Skeletal muscle satellite cell (primary cell): Measurements from ENCODE around the gene SLC7A10.
"Not testable (repeated sequence)": the region's sequence is repeated elsewhere in the genome, so short reads cannot be mapped to it uniquely, and the experiment has no call there.

Source experiments
- H3K27me3 ChIP-seq: 2 replicates; pipeline ENCODE4 v1.7.0; 2013; ENCODE audit warnings: low read length; ENCODE audit not compliant: control insufficient read depth, insufficient read depth
- H3K36me3 ChIP-seq: 2 replicates; pipeline ENCODE4 v1.7.0; 2013; ENCODE audit warnings: mild to moderate bottlenecking, control low read depth, low read length; ENCODE audit not compliant: insufficient read depth
- H3K4me1 ChIP-seq: 2 replicates; pipeline ENCODE4 v1.7.0; 2013; ENCODE audit warnings: low read length; ENCODE audit not compliant: control insufficient read depth, insufficient read depth
- H3K4me2 ChIP-seq: 2 replicates; pipeline ENCODE4 v1.7.0; 2013; ENCODE audit warnings: mild to moderate bottlenecking, low read length
- H3K4me3 ChIP-seq: 2 replicates; pipeline ENCODE4 v1.7.0; 2013; ENCODE audit warnings: low read length
- H3K9ac ChIP-seq: 2 replicates; pipeline ENCODE4 v1.7.0; 2013; ENCODE audit warnings: mild to moderate bottlenecking, low read depth, low read length, moderate library complexity
- H3K9me3 ChIP-seq: replicated peaks from 2 replicates; pipeline ENCODE4 v1.7.0; 2013; ENCODE audit warnings: mild to moderate bottlenecking, control low read depth, low read length

The SLC7A10 gene

GRCh38 chr19:33175886-33176669, 49.6 kb downstream of the SLC7A10 start:
- no peaks in the 10 kb centered on the region for H3K9me3 ChIP-seq
- H3K27me3 ChIP-seq, result no peaks in the 10 kb centered on the region
- H3K9ac ChIP-seq, result peak overlapping the region; percentile 87
- H3K4me3 ChIP-seq, result peak overlapping the region; percentile 80
- H3K4me1 ChIP-seq, result peaks cover 24% of the 10 kb centered on the region
- no peaks in the 10 kb centered on the region for H3K36me3 ChIP-seq
- H3K4me2 ChIP-seq, result peak overlapping the region; percentile 86

GRCh38 chr19:33175156-33175782, 50.4 kb downstream of the SLC7A10 start:
- H3K4me3 ChIP-seq, result peak overlapping the region; percentile 80
- peak overlapping the region; percentile 86 for H3K4me2 ChIP-seq
- peaks cover 24% of the 10 kb centered on the region for H3K4me1 ChIP-seq
- no peaks in the 10 kb centered on the region for H3K36me3 ChIP-seq
- no peaks in the 10 kb centered on the region for H3K27me3 ChIP-seq
- H3K9me3 ChIP-seq, result no peaks in the 10 kb centered on the region
- no peak overlapping the region for H3K9ac ChIP-seq

DNA sequence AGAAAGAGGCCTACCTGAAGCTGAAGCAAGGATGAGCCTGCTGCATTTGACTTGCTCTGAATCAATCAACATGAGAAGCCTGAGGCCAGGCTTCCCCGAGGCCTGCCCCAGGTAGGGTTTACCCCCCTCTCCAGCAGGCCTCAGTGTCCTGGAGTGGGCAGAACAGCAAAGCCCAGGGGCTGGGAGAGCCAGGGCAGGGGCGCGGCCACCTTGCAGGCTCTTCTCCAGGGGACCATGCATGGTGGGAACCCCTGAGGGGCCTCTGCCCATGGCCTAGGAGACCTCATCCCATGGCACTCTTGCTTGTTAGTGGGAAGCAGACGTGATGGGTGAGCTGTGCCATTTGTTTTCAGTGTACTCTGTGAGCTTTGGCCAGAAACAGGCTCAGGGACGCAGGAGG, 51.5 kb downstream of the SLC7A10 start:
- Histone ChIP-seq H3K9me3 (no peaks in the 10 kb centered on the region), H3K27me3 (no peaks in the 10 kb centered on the region)

GRCh38 chr19:33171916-33172359, 53.7 kb downstream of the SLC7A10 start:
- Histone ChIP-seq H3K9ac (no peak overlapping the region), H3K4me2 (no peak overlapping the region), H3K9me3 (no peaks in the 10 kb centered on the region), H3K4me1 (peaks cover 15% of the 10 kb centered on the region), H3K36me3 (no peaks in the 10 kb centered on the region), H3K27me3 (no peaks in the 10 kb centered on the region), H3K4me3 (no peak overlapping the region)

More for the DNA sequence above, 51.5 kb downstream of the SLC7A10 start:
- peaks cover 24% of the 10 kb centered on the region for H3K4me1 ChIP-seq
- H3K4me2 ChIP-seq, result no peak overlapping the region
- H3K4me3 ChIP-seq, result no peak overlapping the region
- H3K36me3 ChIP-seq, result no peaks in the 10 kb centered on the region
- H3K9ac ChIP-seq, result no peak overlapping the region

DNA sequence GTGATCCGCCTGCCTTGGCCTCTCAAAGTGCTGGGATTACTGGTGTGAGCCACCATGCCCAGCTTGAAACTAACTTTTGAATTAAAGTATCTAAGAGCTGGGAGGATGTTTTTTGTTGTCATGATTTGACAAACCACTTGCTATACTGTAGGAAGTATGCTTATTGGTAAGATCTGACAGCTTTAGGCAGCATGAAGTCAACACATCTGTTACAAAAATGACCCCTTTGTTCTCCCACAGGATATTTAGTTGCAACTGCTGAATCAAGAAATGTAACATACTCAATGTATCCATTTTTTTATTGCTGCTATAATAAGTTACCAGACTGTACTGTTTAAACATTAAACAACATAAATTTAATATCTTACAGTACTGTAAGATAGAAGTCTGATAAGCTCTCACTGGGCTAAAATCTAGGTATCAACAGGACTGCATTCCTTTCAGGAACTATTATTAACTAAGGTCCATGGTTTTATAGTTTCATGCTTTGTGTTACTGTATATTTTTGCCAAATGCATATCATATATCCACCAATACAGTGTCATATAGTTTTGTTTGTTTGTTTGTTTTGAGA, 54.3 kb downstream of the SLC7A10 start:
- Histone ChIP-seq H3K4me3 (no peak overlapping the region), H3K9me3 (no peaks in the 10 kb centered on the region), H3K27me3 (no peaks in the 10 kb centered on the region), H3K36me3 (no peaks in the 10 kb centered on the region), H3K4me2 (no peak overlapping the region), H3K9ac (no peak overlapping the region), H3K4me1 (peaks cover 15% of the 10 kb centered on the region)

DNA sequence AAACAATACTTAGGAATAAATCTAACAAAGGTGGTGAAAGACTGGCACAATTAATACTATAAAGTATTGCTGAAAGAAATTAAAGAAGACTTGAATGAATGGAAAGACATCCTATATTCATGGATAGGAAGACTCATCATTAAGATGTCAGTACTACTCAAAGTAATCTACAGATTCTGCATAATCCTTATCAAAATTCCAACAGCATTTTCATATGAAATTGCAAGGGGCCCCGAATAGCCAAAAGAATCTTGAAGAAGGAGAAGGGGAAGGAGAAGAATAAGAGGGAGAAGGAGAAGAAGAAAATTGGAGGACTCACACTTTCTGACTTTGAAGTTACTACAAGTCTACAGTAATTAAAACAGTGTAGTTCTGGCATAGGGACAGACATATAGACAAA, 57.1 kb downstream of the SLC7A10 start:
- Histone ChIP-seq H3K4me1 (peaks cover 7% of the 10 kb centered on the region), H3K9ac (no peak overlapping the region), H3K36me3 (no peaks in the 10 kb centered on the region), H3K4me2 (no peak overlapping the region), H3K4me3 (no peak overlapping the region), H3K27me3 (no peaks in the 10 kb centered on the region), H3K9me3 (no peaks in the 10 kb centered on the region)

DNA sequence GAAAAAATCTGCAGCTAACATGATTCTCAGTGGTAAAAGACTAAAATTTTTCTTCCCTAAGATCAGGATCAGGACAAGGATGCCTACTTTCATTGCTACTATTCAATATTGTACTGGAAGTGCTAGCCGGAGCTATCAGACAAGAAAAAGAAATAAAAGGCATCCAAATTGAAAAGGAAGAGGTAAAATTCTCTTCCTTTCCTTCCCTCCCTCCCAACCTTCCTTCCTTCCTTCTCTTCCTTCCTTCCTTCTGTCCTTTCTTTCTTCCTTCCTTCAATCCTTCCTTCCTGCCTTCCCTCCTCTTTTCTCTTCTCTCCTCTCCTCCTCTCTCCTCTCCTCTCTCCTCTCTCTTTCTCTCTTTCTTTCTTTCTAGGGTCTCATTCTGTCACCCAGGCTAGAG, 58.2 kb downstream of the SLC7A10 start:
- Histone ChIP-seq H3K4me3 (no peak overlapping the region), H3K9me3 (no peaks in the 10 kb centered on the region), H3K27me3 (no peaks in the 10 kb centered on the region), H3K4me2 (no peak overlapping the region), H3K36me3 (no peaks in the 10 kb centered on the region), H3K9ac (no peak overlapping the region), H3K4me1 (peaks cover 7% of the 10 kb centered on the region)

GRCh38 chr19:33166037-33166436, 59.6 kb downstream of the SLC7A10 start:
- H3K4me3 ChIP-seq, H3K4me1 ChIP-seq, H3K27me3 ChIP-seq, H3K9me3 ChIP-seq, H3K36me3 ChIP-seq, H3K4me2 ChIP-seq, H3K9ac ChIP-seq: not testable (repeated sequence)

- H3K27me3 ChIP-seq, result no peaks in the 10 kb centered on the region
- no peaks in the 10 kb centered on the region for H3K36me3 ChIP-seq
- no peak overlapping the region for H3K4me3 ChIP-seq
- no peaks in the 10 kb centered on the region for H3K4me1 ChIP-seq
- no peak overlapping the region for H3K4me2 ChIP-seq
- no peaks in the 10 kb centered on the region for H3K9me3 ChIP-seq
- H3K9ac ChIP-seq, result no peak overlapping the region
These were observed 62.2 kb downstream of the SLC7A10 start for GRCh38 chr19:33163481-33163880.

- Histone ChIP-seq H3K27me3 (no peaks in the 10 kb centered on the region), H3K4me2 (no peak overlapping the region), H3K9me3 (no peaks in the 10 kb centered on the region), H3K36me3 (no peaks in the 10 kb centered on the region), H3K4me3 (no peak overlapping the region), H3K9ac (no peak overlapping the region), H3K4me1 (no peaks in the 10 kb centered on the region)
These were observed 64.4 kb downstream of the SLC7A10 start for GRCh38 chr19:33161201-33161600.

- Histone ChIP-seq H3K27me3 (no peaks in the 10 kb centered on the region), H3K36me3 (no peaks in the 10 kb centered on the region), H3K9me3 (no peaks in the 10 kb centered on the region), H3K4me3 (no peak overlapping the region), H3K4me2 (no peak overlapping the region), H3K9ac (no peak overlapping the region), H3K4me1 (no peaks in the 10 kb centered on the region)
These were observed 65.8 kb downstream of the SLC7A10 start for GRCh38 chr19:33159893-33160292.
